Nephron progenitor cell (in vitro differentiated cells): Measurements from ENCODE around the gene ALOXE3.

Source experiments
- DNase-seq: peaks from one replicate; pipeline ENCODE4 v3.0.0; 2021
- H3K27ac Mint-ChIP-seq: 2 replicates; pipeline ENCODE4 v1.8.0; 2021; ENCODE audit warnings: mild to moderate bottlenecking, moderate library complexity, mixed read lengths
- H3K27me3 Mint-ChIP-seq: 2 replicates; pipeline ENCODE4 v1.8.0; 2021; ENCODE audit warnings: mild to moderate bottlenecking, low read depth, mixed read lengths; ENCODE audit not compliant: poor library complexity
- H3K36me3 Mint-ChIP-seq: 2 replicates; pipeline ENCODE4 v1.8.0; 2021; ENCODE audit warnings: low read depth, mixed read lengths
- H3K4me1 Mint-ChIP-seq: 2 replicates; pipeline ENCODE4 v1.8.0; 2021; ENCODE audit warnings: mixed read lengths
- H3K4me3 Mint-ChIP-seq: 2 replicates; pipeline ENCODE4 v1.8.0; 2021; ENCODE audit warnings: mild to moderate bottlenecking, moderate library complexity, mixed read lengths
- H3K9me3 Mint-ChIP-seq: 2 replicates; pipeline ENCODE4 v1.8.0; 2021; ENCODE audit warnings: mild to moderate bottlenecking, moderate library complexity, mixed read lengths
- TF ChIP-seq, protein P1 (sequence below): fragments of 200-600 bp; sonication (generic); IDR thresholded peaks from 2 replicates; pipeline ENCODE4 v1.5.0; 2021; ENCODE audit warnings: antibody characterized with exemption

Gene ALOXE3

DNA sequence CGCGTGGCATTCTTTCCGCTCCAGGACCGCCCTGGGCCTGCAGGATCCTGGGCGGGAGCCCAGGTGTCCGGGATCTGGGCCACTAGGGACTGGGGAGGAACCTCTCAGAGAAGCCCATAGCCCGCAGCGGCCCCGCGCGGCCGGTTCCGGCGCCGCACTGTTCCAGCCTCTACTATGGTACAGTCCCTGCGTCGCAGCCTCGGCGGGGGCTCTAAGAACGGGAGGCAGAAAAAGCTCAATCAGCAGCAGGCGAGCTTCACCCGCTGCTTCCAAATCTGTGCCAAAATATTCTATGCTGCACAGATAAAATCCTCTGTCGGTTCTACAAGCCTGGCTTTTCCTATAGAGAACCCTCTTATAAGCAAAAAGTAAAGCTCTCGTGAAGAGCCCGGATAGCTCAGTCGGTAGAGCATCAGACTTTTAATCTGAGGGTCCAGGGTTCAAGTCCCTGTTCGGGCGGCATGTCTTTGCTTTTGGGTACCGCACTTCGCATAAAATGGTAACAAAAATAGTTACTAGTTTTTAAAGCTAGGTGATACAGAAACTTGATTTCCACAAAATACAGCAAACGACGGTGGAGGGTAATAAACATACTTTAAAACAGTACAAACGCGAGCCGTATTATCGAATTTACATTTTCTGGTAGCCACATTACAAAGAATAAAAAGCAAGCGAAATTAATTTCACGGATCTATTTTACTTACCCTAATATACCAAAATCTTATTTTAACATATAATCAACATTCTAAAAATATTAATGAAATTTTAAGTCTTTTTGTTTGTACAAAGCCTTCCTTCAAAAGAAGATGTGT is 661 bp upstream of the ALOXE3 start:
- Mint-ChIP-seq H3K4me3 (peak overlapping the region; percentile 98), H3K9me3 (no peaks in the 10 kb centered on the region), H3K36me3 (no peaks in the 10 kb centered on the region), H3K4me1 (peaks cover 38% of the 10 kb centered on the region), H3K27me3 (peaks cover 79% of the 10 kb centered on the region), H3K27ac (peak overlapping the region; percentile 89)
- DNase-seq, result peak; percentile 88
- TF ChIP-seq, protein P1, sequence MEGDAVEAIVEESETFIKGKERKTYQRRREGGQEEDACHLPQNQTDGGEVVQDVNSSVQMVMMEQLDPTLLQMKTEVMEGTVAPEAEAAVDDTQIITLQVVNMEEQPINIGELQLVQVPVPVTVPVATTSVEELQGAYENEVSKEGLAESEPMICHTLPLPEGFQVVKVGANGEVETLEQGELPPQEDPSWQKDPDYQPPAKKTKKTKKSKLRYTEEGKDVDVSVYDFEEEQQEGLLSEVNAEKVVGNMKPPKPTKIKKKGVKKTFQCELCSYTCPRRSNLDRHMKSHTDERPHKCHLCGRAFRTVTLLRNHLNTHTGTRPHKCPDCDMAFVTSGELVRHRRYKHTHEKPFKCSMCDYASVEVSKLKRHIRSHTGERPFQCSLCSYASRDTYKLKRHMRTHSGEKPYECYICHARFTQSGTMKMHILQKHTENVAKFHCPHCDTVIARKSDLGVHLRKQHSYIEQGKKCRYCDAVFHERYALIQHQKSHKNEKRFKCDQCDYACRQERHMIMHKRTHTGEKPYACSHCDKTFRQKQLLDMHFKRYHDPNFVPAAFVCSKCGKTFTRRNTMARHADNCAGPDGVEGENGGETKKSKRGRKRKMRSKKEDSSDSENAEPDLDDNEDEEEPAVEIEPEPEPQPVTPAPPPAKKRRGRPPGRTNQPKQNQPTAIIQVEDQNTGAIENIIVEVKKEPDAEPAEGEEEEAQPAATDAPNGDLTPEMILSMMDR, result peak; percentile 84

GRCh38 chr17:8117367-8117979 is 841 bp downstream of the ALOXE3 start:
- DNase-seq, result peak; percentile 39
- peaks cover 83% of the 10 kb centered on the region for H3K27me3 Mint-ChIP-seq
- no peaks in the 10 kb centered on the region for H3K36me3 Mint-ChIP-seq
- TF ChIP-seq, protein P1, result no peak
- no peak overlapping the region for H3K27ac Mint-ChIP-seq
- peaks cover 26% of the 10 kb centered on the region for H3K4me1 Mint-ChIP-seq
- H3K4me3 Mint-ChIP-seq, result peak overlapping the region; percentile 98
- no peaks in the 10 kb centered on the region for H3K9me3 Mint-ChIP-seq

DNA sequence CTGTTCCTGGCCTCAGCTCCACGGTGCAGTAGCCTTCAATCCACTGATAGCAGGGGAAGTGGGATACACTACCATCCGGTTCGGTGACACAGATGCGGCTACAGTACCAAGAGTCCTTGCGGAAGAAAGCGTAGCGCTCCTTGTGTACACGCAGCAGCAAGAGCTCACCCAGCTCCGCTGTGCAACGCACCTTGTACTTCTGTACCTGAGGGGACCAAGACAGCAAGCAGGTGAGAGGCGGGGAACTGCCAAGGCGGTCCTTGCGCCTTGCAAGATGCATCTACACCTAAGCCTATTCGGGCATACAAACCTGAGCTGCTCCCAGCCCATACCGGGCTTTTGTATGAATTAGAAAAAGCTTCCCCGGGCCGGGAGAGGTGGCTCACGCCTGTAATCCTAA is 1.5 kb downstream of the ALOXE3 start:
- H3K27me3 Mint-ChIP-seq, result peaks cover 90% of the 10 kb centered on the region

GRCh38 chr17:8110907-8111306 is 7.4 kb downstream of the ALOXE3 start:
- H3K9me3 Mint-ChIP-seq, result no peaks in the 10 kb centered on the region
- H3K27me3 Mint-ChIP-seq, result peaks cover 91% of the 10 kb centered on the region
- peak overlapping the region; percentile 56 for H3K4me3 Mint-ChIP-seq
- peaks cover 21% of the 10 kb centered on the region for H3K4me1 Mint-ChIP-seq
- H3K27ac Mint-ChIP-seq, result no peak overlapping the region
- TF ChIP-seq, protein P1, result no peak
- no peak for DNase-seq
- H3K36me3 Mint-ChIP-seq, result no peaks in the 10 kb centered on the region

More for the DNA sequence above, 1.5 kb downstream of the ALOXE3 start:
- DNase-seq, result no peak
- Mint-ChIP-seq H3K9me3 (no peaks in the 10 kb centered on the region), H3K4me3 (no peak overlapping the region), H3K27ac (no peak overlapping the region), H3K36me3 (no peaks in the 10 kb centered on the region), H3K4me1 (peaks cover 23% of the 10 kb centered on the region)
- TF ChIP-seq, protein P1, result no peak

DNA sequence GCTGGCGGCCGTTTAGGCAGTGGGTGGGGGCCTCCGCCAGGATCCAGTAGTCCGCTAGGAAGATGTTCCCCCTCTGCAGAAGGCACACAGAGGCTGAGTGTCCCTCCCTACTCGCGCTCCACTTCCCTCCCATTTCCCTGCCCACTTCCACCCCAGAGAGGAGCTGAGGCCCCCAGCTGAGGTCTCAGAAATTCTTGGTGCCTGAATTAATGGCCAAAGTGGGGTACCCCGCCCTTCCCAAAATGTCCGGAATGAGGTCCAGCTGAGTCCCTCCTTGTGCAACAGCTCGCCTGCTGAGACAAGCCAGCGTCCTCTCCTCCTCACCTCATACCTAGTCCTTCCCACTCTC is 7.9 kb downstream of the ALOXE3 start:
- Mint-ChIP-seq H3K4me1 (peaks cover 21% of the 10 kb centered on the region), H3K4me3 (peak overlapping the region; percentile 56), H3K27me3 (peaks cover 90% of the 10 kb centered on the region), H3K9me3 (no peaks in the 10 kb centered on the region), H3K27ac (no peak overlapping the region), H3K36me3 (no peaks in the 10 kb centered on the region)
- DNase-seq, result no peak
- TF ChIP-seq, protein P1, result no peak
